GM21447 (cell line): Measurements from ENCODE around the gene RBBP8NL.

Experiments
- ATAC-seq: cut with Tn5 transposase; IDR thresholded peaks from one replicate; pipeline ENCODE4 v1.9.1; 2021; ENCODE audit not compliant: unreplicated experiment

RBBP8NL gene

GRCh38 chr20:62363920-62364851, 63.2 kb downstream of the RBBP8NL start:
- no peak for ATAC-seq

GRCh38 chr20:62362991-62363919, 64.1 kb downstream of the RBBP8NL start:
- no peak for ATAC-seq

- ATAC-seq: no peak
These were observed 64.8 kb downstream of the RBBP8NL start for GRCh38 chr20:62362590-62362940.

GRCh38 chr20:62361799-62362589, 65.3 kb downstream of the RBBP8NL start:
- ATAC-seq: no peak

GRCh38 chr20:62360854-62361798, 66.2 kb downstream of the RBBP8NL start:
- ATAC-seq: no peak
